Endothelial cell of umbilical vein (primary cell): ENCODE measurements around the gene RHOB. TPM values are rescaled to one million over a fixed set of nuclear protein-coding genes. Genes with fewer than 3 reads are reported as not detected.

Experiments used
- BruUV-seq: library from RNA; stranded (reverse); fragments of 400-500 nt; replicated peaks from 2 replicates; lab custom pipeline; 2021; lab: Mats Ljungman, UMichigan
- CTCF ChIA-PET: fragments of 300-600, 350-600 bp; sonication (Branson Sonifier 250); formaldehyde crosslinking; loops from one replicate; lab custom pipeline; 2021; ENCODE audit warnings: antibody characterized with exemption, inconsistent platforms; lab: Charles Lee
- POLR2A ChIA-PET: fragments of 300-600, 350-600 bp; sonication (Branson Sonifier 250); formaldehyde crosslinking; loops from one replicate; lab custom pipeline; 2021; ENCODE audit warnings: antibody characterized with exemption, inconsistent platforms; lab: Charles Lee
- DNase-seq: peaks from one replicate; pipeline ENCODE4 v3.0.0-alpha.2; 2011; ENCODE audit warnings: low read depth, low spot score
- FAIRE-seq: peaks from 2 replicates; lab custom pipeline; 2011; peaks lifted over from hg19 to GRCh38; lab: Jason Lieb, UNC
- H2AFZ ChIP-seq: 2 replicates; pipeline ENCODE4 v1.6.0; 2012; ENCODE audit warnings: low read depth, low read length, control low read depth, inconsistent platforms
- H3K27ac ChIP-seq: 2 replicates; pipeline ENCODE4 v1.5.1; 2011; ENCODE audit warnings: low read depth, mild to moderate bottlenecking, control low read depth, low read length, moderate library complexity; ENCODE audit not compliant: insufficient read depth
- H3K27me3 ChIP-seq, 2 experiments: 2 replicates each; pipeline versions ENCODE4 v1.6.0 to v1.6.1; 2011; ENCODE audit warnings: low read length in 2 of 2, mixed read lengths in 1 of 2; ENCODE audit not compliant: control insufficient read depth in 2 of 2, insufficient read depth in 2 of 2
- H3K36me3 ChIP-seq, 2 experiments: 2 replicates in 1 of 2; 3 replicates in 1 of 2; pipeline ENCODE4 v1.5.1; 2011; ENCODE audit warnings: low read length in 2 of 2, mild to moderate bottlenecking in 1 of 2, moderate library complexity in 1 of 2; ENCODE audit not compliant: control insufficient read depth in 2 of 2, insufficient read depth in 2 of 2; ENCODE audit errors: extremely low read depth in 1 of 2
- H3K4me1 ChIP-seq: 3 replicates; pipeline ENCODE4 v1.5.1; 2011; ENCODE audit warnings: mild to moderate bottlenecking, low read length; ENCODE audit not compliant: control insufficient read depth, insufficient read depth; ENCODE audit errors: extremely low read depth
- H3K4me2 ChIP-seq: 2 replicates; pipeline ENCODE4 v1.6.1; 2011; ENCODE audit warnings: low read length, control low read depth, mixed read lengths; ENCODE audit not compliant: insufficient read depth
- H3K4me3 ChIP-seq, 3 experiments: fragments of 200-600 bp in 1 of 3; sonication (generic), shearing (Covaris generic) in 1 of 3; replicated peaks in 1 of 3; 2 replicates each; pipeline ENCODE4 v1.5.1; 2011 to 2016; ENCODE audit warnings: control low read depth in 3 of 3, low read length in 3 of 3, mild to moderate bottlenecking in 2 of 3, inconsistent platforms in 1 of 3, low read depth in 1 of 3, moderate library complexity in 1 of 3; ENCODE audit not compliant: insufficient read depth in 1 of 3
- H3K79me2 ChIP-seq: 2 replicates; pipeline ENCODE4 v1.6.0; 2012; ENCODE audit warnings: low read length, inconsistent platforms; ENCODE audit not compliant: control insufficient read depth, insufficient read depth
- H3K9ac ChIP-seq: replicated peaks from 2 replicates; pipeline ENCODE3; 2011; ENCODE audit warnings: low read length, control low read depth; ENCODE audit not compliant: insufficient read depth; ENCODE audit errors: extremely low read depth
- H3K9me1 ChIP-seq: replicated peaks from 3 replicates; pipeline ENCODE4 v1.6.0; 2011; ENCODE audit warnings: mild to moderate bottlenecking, low read length; ENCODE audit not compliant: control insufficient read depth, insufficient read depth; ENCODE audit errors: extremely low read depth
- H3K9me3 ChIP-seq: replicated peaks from 2 replicates; pipeline ENCODE4 v1.5.1; 2012; ENCODE audit warnings: low read length, inconsistent platforms; ENCODE audit not compliant: control insufficient read depth, insufficient read depth
- H4K20me1 ChIP-seq: replicated peaks from 2 replicates; pipeline ENCODE3; 2011; ENCODE audit warnings: mild to moderate bottlenecking, low read length; ENCODE audit not compliant: control insufficient read depth, insufficient read depth; ENCODE audit errors: extremely low read depth
- CTCF ChIP-seq, 2 donors: IDR thresholded peaks; 1 replicate in 1 of 2; 2 replicates in 1 of 2; pipeline ENCODE4 v1.5.1; 2011; ENCODE audit warnings: low read length in 2 of 2, mild to moderate bottlenecking in 2 of 2, moderate library complexity in 2 of 2, control low read depth in 1 of 2, inconsistent platforms in 1 of 2, low read depth in 1 of 2; ENCODE audit not compliant: insufficient read depth in 1 of 2; ENCODE audit errors: extremely low read depth in 1 of 2
- EZH2 ChIP-seq: IDR thresholded peaks from 2 replicates; pipeline ENCODE4 v1.6.1; 2012; ENCODE audit warnings: borderline replicate concordance, low read depth, mild to moderate bottlenecking, moderate library complexity, low read length, inconsistent platforms; ENCODE audit not compliant: severe bottlenecking
- FOS ChIP-seq: IDR thresholded peaks from 2 replicates; pipeline ENCODE4 v1.6.1; 2011; ENCODE audit warnings: mild to moderate bottlenecking, low read length, moderate library complexity, borderline replicate concordance; ENCODE audit not compliant: insufficient read depth
- GATA2 ChIP-seq: IDR thresholded peaks from 2 replicates; pipeline ENCODE4 v1.7.0; 2011; ENCODE audit warnings: low read depth, mild to moderate bottlenecking, moderate library complexity, mixed read lengths, low read length; ENCODE audit not compliant: insufficient read length, insufficient read depth
- JUN ChIP-seq: IDR thresholded peaks from 2 replicates; pipeline ENCODE4 v1.6.1; 2011; ENCODE audit warnings: borderline replicate concordance, low read depth; ENCODE audit not compliant: insufficient read length, insufficient read depth
- MAX ChIP-seq: IDR thresholded peaks from 2 replicates; pipeline ENCODE4 v1.6.1; 2011; ENCODE audit not compliant: insufficient read depth, insufficient read length
- MYC ChIP-seq: IDR thresholded peaks from one replicate; pipeline ENCODE4 v1.6.1; 2011; ENCODE audit warnings: mild to moderate bottlenecking, low read depth, low read length
- POLR2A ChIP-seq: IDR thresholded peaks from 2 replicates; pipeline ENCODE4 v1.6.1; 2012; ENCODE audit warnings: low read depth, mild to moderate bottlenecking, control low read depth, low read length
- POLR2AphosphoS5 ChIP-seq: IDR thresholded peaks from 2 replicates; pipeline ENCODE4 v1.6.1; 2012; ENCODE audit warnings: low read depth, mild to moderate bottlenecking, control low read depth, low read length, moderate library complexity; ENCODE audit not compliant: insufficient read depth
- dilution Hi-C: fragments of 300-500 bp; cut with MboI; formaldehyde crosslinking; loops from one replicate; pipeline ENCODE4 v1.15.0; 2019; ENCODE audit warnings: low sequenced_read_pairs; ENCODE audit not compliant: extremely low pct_ligation_motif_present
- intact Hi-C: fragments of 100-400 bp; cut with micrococcal nuclease; formaldehyde crosslinking; loops from one replicate; pipeline ENCODE4 v1.10.0; 2022
- polyA plus RNA-seq, 4 experiments: library from polyadenylated mRNA; depleted of rRNA in 3 of 4; stranded (reverse) in 3 of 4; unstranded in 1 of 4; fragments of >200 nt; gene quantifications; 2 replicates each; pipeline versions ENCODE4 v1.2.1 to v1.2.3, GENCODE V29; 2011 to 2012; ENCODE audit warnings: missing spikeins in 1 of 4
- total RNA-seq: library from RNA; stranded (reverse); gene quantifications from 2 replicates; pipeline ENCODE4 v1.2.3, GENCODE V29; 2021

RHOB gene
- total and polyA plus RNA-seq, 2 donors (not counting 3 experiments of a cell fraction or from before 2014, with no cell fraction given): 830 to 1,101 TPM

GRCh38 chr2:20428717-20429490, 18.0 kb upstream of the RHOB start:
- no peak for FAIRE-seq

More at GRCh38 chr2:20428717-20429490, 18.0 kb upstream of the RHOB start:
- TF ChIP-seq POLR2A: no peak
- TF ChIP-seq MAX: no peak
- no peak for TF ChIP-seq EZH2
- TF ChIP-seq MYC: no peak
- TF ChIP-seq CTCF (IDR thresholded peaks at IDR 0.05; ENCODE audit: extremely low read depth in 1 of 2, insufficient read depth in 1 of 2, low read depth in 1 of 2, low read length in 2 of 2): no peak
- TF ChIP-seq GATA2: no peak
- no peak for TF ChIP-seq FOS
- no peak for TF ChIP-seq JUN
- no peak for TF ChIP-seq POLR2AphosphoS5
- Histone ChIP-seq H3K9me3 (no peaks in the 10 kb centered on the region), H3K9me1 (no peaks in the 10 kb centered on the region), H3K4me2 (no peak overlapping the region), H4K20me1 (no peaks in the 10 kb centered on the region), H3K27me3 (peaks cover 4 to 9% of the 10 kb centered on the region in 2 experiments), H3K4me1 (peaks cover 12% of the 10 kb centered on the region), H3K27ac (no peak overlapping the region), H3K36me3 (no peaks in the 10 kb centered on the region), H3K4me3 (no peak overlapping the region), H3K9ac (no peak overlapping the region), H3K79me2 (no peaks in the 10 kb centered on the region), H2AFZ (no peak overlapping the region)
- no peak for DNase-seq
- intact Hi-C loops (loop anchor here (2.0 kb wide), 1 partner anchor 42 kb away; no protein-coding TSS in a partner anchor), dilution Hi-C loops (no loop called here)
- ChIA-PET POLR2A (no interaction called here), CTCF (interaction anchor here (1.0 to 11.7 kb wide), 3 partner anchors 9 to 214 kb away, joined by 3 to 122 read pairs (median 5); no protein-coding TSS in a partner anchor)
- no TSS peak for BruUV-seq
